PC-9 (cell line): ENCODE measurements around the gene TMEM18. TPM values are rescaled to one million over a fixed set of nuclear protein-coding genes. Genes with fewer than 3 reads are reported as not detected.

Experiments used
- BruUV-seq: library from RNA; stranded (reverse); fragments of 400-500 nt; replicated peaks from 2 replicates; lab custom pipeline; 2021; lab: Mats Ljungman, UMichigan
- CTCF ChIA-PET: fragments of 300-600 bp; sonication (Branson Sonifier 250); formaldehyde crosslinking; loops from one replicate; lab custom pipeline; 2022; ENCODE audit warnings: antibody characterized with exemption; lab: Charles Lee
- POLR2A ChIA-PET: fragments of 300-600 bp; sonication (Branson Sonifier 250); formaldehyde crosslinking; loops from one replicate; lab custom pipeline; 2022; ENCODE audit warnings: antibody characterized with exemption; ENCODE audit not compliant: unreplicated experiment; lab: Charles Lee
- DNase-seq, 2 experiments: peaks; one replicate each; pipeline versions ENCODE4 v3.0.0 to v3.0.0-alpha.2; 2015 to 2022; ENCODE audit warnings: mixed read lengths in 1 of 2
- H2AFZ ChIP-seq: fragments of 200-600 bp; sonication (generic); 2 replicates; pipeline ENCODE4 v1.8.1; 2017; ENCODE audit warnings: antibody characterized with exemption
- H3F3A ChIP-seq: fragments of 200-600 bp; sonication (generic); 2 replicates; pipeline ENCODE4 v1.8.1; 2017; ENCODE audit warnings: antibody characterized with exemption, mild to moderate bottlenecking, low read depth; ENCODE audit not compliant: insufficient read depth
- H3K27ac ChIP-seq: fragments of 200-600 bp; sonication (generic); 2 replicates; pipeline ENCODE4 v1.6.1; 2016; ENCODE audit warnings: mixed run types
- H3K27me3 ChIP-seq: fragments of 200-600 bp; sonication (generic); 2 replicates; pipeline ENCODE4 v1.6.1; 2016; ENCODE audit warnings: low read depth, mixed run types; ENCODE audit not compliant: insufficient read depth
- H3K36me3 ChIP-seq: fragments of 200-600 bp; sonication (generic); 2 replicates; pipeline ENCODE4 v1.6.1; 2016; ENCODE audit warnings: low read depth, mixed run types
- H3K4me1 ChIP-seq: fragments of 200-600 bp; sonication (generic); replicated peaks from 2 replicates; pipeline ENCODE4 v1.6.1; 2016; ENCODE audit warnings: mixed run types; ENCODE audit not compliant: insufficient read depth
- H3K4me2 ChIP-seq: fragments of 200-600 bp; sonication (generic); 2 replicates; pipeline ENCODE4 v1.6.1; 2017; ENCODE audit warnings: mixed run types
- H3K4me3 ChIP-seq: fragments of 200-600 bp; sonication (generic); 2 replicates; pipeline ENCODE4 v1.6.1; 2016; ENCODE audit warnings: mixed run types
- H3K79me2 ChIP-seq: fragments of 200-600 bp; sonication (generic); 2 replicates; pipeline ENCODE4 v1.6.1; 2017; ENCODE audit warnings: low read depth, mixed run types
- H3K9me2 ChIP-seq: fragments of 200-600 bp; sonication (generic); 2 replicates; pipeline ENCODE4 v1.8.1; 2017; ENCODE audit warnings: mild to moderate bottlenecking; ENCODE audit not compliant: insufficient read depth
- H3K9me3 ChIP-seq: fragments of 200-600 bp; sonication (generic); 2 replicates; pipeline ENCODE4 v1.8.1; 2016; ENCODE audit warnings: low read depth; ENCODE audit not compliant: insufficient read depth
- H4K20me1 ChIP-seq: fragments of 200-600 bp; sonication (generic); 2 replicates; pipeline ENCODE4 v1.8.1; 2017; ENCODE audit not compliant: insufficient read depth
- EZH2 ChIP-seq: fragments of 200-600 bp; sonication (generic); IDR thresholded peaks from 2 replicates; pipeline ENCODE4 v1.8.0; 2017; ENCODE audit warnings: antibody characterized with exemption, low read depth
- intact Hi-C: fragments of 100-400 bp; cut with micrococcal nuclease; formaldehyde crosslinking; loops from one replicate; pipeline ENCODE4 v1.10.0; 2022; ENCODE audit not compliant: unreplicated experiment
- total RNA-seq: library from RNA; stranded (reverse); gene quantifications from 2 replicates; pipeline ENCODE4 v1.2.3, GENCODE V29; 2021
- TF ChIP-seq, protein P1 (sequence below): fragments of 200-600 bp; sonication (generic); conservative IDR thresholded peaks from 2 replicates; pipeline ENCODE4 v1.6.1; 2017; ENCODE audit warnings: mixed run types, antibody characterized with exemption, mild to moderate bottlenecking, moderate library complexity

The TMEM18 gene
- total RNA-seq, 1 experiment from 2014 or later: 30.5 TPM

- Histone ChIP-seq H3K4me1 (no peaks in the 10 kb centered on the region), H3K27me3 (peaks cover 84% of the 10 kb centered on the region), H4K20me1 (no peaks in the 10 kb centered on the region), H3K9me3 (no peaks in the 10 kb centered on the region), H3K9me2 (no peaks in the 10 kb centered on the region), H3K36me3 (no peaks in the 10 kb centered on the region), H3K4me2 (no peak overlapping the region), H2AFZ (no peak overlapping the region), H3K79me2 (no peaks in the 10 kb centered on the region), H3F3A (no peaks in the 10 kb centered on the region), H3K4me3 (no peak overlapping the region), H3K27ac (no peak overlapping the region)
- ChIA-PET CTCF (no interaction called here), POLR2A (no interaction called here)
- DNase-seq: no peak
- intact Hi-C loops: no loop called here
- TF ChIP-seq, protein P1, sequence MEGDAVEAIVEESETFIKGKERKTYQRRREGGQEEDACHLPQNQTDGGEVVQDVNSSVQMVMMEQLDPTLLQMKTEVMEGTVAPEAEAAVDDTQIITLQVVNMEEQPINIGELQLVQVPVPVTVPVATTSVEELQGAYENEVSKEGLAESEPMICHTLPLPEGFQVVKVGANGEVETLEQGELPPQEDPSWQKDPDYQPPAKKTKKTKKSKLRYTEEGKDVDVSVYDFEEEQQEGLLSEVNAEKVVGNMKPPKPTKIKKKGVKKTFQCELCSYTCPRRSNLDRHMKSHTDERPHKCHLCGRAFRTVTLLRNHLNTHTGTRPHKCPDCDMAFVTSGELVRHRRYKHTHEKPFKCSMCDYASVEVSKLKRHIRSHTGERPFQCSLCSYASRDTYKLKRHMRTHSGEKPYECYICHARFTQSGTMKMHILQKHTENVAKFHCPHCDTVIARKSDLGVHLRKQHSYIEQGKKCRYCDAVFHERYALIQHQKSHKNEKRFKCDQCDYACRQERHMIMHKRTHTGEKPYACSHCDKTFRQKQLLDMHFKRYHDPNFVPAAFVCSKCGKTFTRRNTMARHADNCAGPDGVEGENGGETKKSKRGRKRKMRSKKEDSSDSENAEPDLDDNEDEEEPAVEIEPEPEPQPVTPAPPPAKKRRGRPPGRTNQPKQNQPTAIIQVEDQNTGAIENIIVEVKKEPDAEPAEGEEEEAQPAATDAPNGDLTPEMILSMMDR: no peak
- no peak for TF ChIP-seq EZH2
- no TSS peak for BruUV-seq
Measured at GRCh38 chr2:723761-724160, 46.6 kb upstream of the TMEM18 start.

- CTCF ChIA-PET: no interaction called here
- Histone ChIP-seq H2AFZ (no peak overlapping the region), H3K9me2 (no peaks in the 10 kb centered on the region), H3K36me3 (no peaks in the 10 kb centered on the region), H3K79me2 (no peaks in the 10 kb centered on the region), H4K20me1 (no peaks in the 10 kb centered on the region), H3K4me3 (no peak overlapping the region), H3K27me3 (peaks cover 93% of the 10 kb centered on the region), H3F3A (no peaks in the 10 kb centered on the region), H3K27ac (no peak overlapping the region), H3K4me1 (no peaks in the 10 kb centered on the region), H3K4me2 (no peak overlapping the region), H3K9me3 (no peaks in the 10 kb centered on the region)
- intact Hi-C loops: no loop called here
- TF ChIP-seq EZH2: no peak
- TF ChIP-seq, protein P1: no peak
- BruUV-seq: no TSS peak
- POLR2A ChIA-PET: no interaction called here
- no peak for DNase-seq
Measured at GRCh38 chr2:720842-721241, 43.6 kb upstream of the TMEM18 start.

GRCh38 chr2:719734-720133 is 42.5 kb upstream of the TMEM18 start:
- no peaks in the 10 kb centered on the region for H3K36me3 ChIP-seq
- H3K79me2 ChIP-seq: no peaks in the 10 kb centered on the region
- H3K4me2 ChIP-seq: no peak overlapping the region
- TF ChIP-seq, protein P1: no peak
- no peak for TF ChIP-seq EZH2
- intact Hi-C loops: loop anchor here (10.0 kb wide), 1 partner anchor 825 kb away; no protein-coding TSS in a partner anchor
- no peaks in the 10 kb centered on the region for H3K9me3 ChIP-seq
- no peaks in the 10 kb centered on the region for H3K9me2 ChIP-seq
- ChIA-PET POLR2A (no interaction called here), CTCF (no interaction called here)
- DNase-seq: no peak
- H3K4me1 ChIP-seq: no peaks in the 10 kb centered on the region
- H3K27me3 ChIP-seq: peaks cover 93% of the 10 kb centered on the region
- no peaks in the 10 kb centered on the region for H3F3A ChIP-seq
- no peak overlapping the region for H3K4me3 ChIP-seq
- H2AFZ ChIP-seq: no peak overlapping the region
- H4K20me1 ChIP-seq: no peaks in the 10 kb centered on the region
- BruUV-seq: no TSS peak
- H3K27ac ChIP-seq: no peak overlapping the region
